ENCODE data around the gene NOVA1. TPM values are rescaled to one million over a fixed set of nuclear protein-coding genes. Genes with fewer than 3 reads are reported as not detected.

NOVA1 gene
- polyA plus RNA-seq, 1 donor from 2014 or later, result 121 TPM

DNA sequence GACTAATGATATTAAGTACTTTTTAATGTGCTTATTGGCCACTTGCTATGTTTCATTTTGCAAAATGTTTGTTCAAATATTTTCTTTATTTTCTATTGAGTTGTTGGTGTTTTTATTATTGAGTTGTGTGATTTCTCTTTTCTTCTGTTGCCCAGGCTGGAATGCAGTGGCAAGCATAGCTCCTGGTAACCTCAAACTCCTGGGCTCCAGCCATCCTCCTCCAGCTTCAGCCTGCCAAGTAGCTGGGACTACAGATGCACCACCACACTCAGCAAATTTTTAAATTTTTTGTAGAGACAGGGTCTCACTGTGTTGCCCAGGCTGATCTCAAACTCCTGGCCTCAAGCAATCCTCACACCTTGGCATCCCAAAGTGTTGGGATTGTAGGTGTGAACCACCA, 199.2 kb downstream of the NOVA1 start:
- Histone ChIP-seq H3K9me2 (ENCODE audit: insufficient read depth, low read length) (no peaks in the 10 kb centered on the region), H3K9ac (ENCODE audit: low read length) (no peak overlapping the region), H3K27me3 (ENCODE audit: insufficient read depth, low read depth, low read length) (no peaks in the 10 kb centered on the region), H3K9me3 (ENCODE audit: low read length) (no peaks in the 10 kb centered on the region), H3K4me2 (ENCODE audit: low read length) (no peak overlapping the region), H3F3A (ENCODE audit: insufficient read depth, low read length, poor library complexity, severe bottlenecking) (peaks cover 4% of the 10 kb centered on the region), H2AFZ (ENCODE audit: low read depth, low read length) (no peak overlapping the region), H3K27ac (ENCODE audit: low read length) (no peak overlapping the region), H3K36me3 (ENCODE audit: insufficient read depth, low read length) (no peaks in the 10 kb centered on the region), H3K79me2 (replicated peaks; ENCODE audit: insufficient read depth, low read length) (no peaks in the 10 kb centered on the region), H3K4me3 (ENCODE audit: low read length) (no peak overlapping the region), H4K20me1 (ENCODE audit: insufficient read depth) (no peaks in the 10 kb centered on the region)
- TF ChIP-seq CTCF (IDR thresholded peaks at IDR 0.05; ENCODE audit: poor library complexity, severe bottlenecking) (no peak), TAF1 (IDR thresholded peaks at IDR 0.05; ENCODE audit: low read depth) (no peak), SMC3 (conservative IDR thresholded peaks at IDR 0.05; ENCODE audit: poor library complexity) (no peak), RAD21 (conservative IDR thresholded peaks at IDR 0.05) (no peak), MXI1 (conservative IDR thresholded peaks at IDR 0.05; ENCODE audit: poor library complexity, severe bottlenecking) (no peak), EP300 (conservative IDR thresholded peaks at IDR 0.05; ENCODE audit: poor library complexity, severe bottlenecking) (no peak), POLR2AphosphoS5 (IDR thresholded peaks at IDR 0.05) (no peak), EZH2 (IDR thresholded peaks at IDR 0.05; ENCODE audit: borderline replicate concordance, insufficient read depth, low read length, poor library complexity, severe bottlenecking) (no peak)
- TF ChIP-seq, protein P1, sequence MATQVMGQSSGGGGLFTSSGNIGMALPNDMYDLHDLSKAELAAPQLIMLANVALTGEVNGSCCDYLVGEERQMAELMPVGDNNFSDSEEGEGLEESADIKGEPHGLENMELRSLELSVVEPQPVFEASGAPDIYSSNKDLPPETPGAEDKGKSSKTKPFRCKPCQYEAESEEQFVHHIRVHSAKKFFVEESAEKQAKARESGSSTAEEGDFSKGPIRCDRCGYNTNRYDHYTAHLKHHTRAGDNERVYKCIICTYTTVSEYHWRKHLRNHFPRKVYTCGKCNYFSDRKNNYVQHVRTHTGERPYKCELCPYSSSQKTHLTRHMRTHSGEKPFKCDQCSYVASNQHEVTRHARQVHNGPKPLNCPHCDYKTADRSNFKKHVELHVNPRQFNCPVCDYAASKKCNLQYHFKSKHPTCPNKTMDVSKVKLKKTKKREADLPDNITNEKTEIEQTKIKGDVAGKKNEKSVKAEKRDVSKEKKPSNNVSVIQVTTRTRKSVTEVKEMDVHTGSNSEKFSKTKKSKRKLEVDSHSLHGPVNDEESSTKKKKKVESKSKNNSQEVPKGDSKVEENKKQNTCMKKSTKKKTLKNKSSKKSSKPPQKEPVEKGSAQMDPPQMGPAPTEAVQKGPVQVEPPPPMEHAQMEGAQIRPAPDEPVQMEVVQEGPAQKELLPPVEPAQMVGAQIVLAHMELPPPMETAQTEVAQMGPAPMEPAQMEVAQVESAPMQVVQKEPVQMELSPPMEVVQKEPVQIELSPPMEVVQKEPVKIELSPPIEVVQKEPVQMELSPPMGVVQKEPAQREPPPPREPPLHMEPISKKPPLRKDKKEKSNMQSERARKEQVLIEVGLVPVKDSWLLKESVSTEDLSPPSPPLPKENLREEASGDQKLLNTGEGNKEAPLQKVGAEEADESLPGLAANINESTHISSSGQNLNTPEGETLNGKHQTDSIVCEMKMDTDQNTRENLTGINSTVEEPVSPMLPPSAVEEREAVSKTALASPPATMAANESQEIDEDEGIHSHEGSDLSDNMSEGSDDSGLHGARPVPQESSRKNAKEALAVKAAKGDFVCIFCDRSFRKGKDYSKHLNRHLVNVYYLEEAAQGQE (IDR thresholded peaks at IDR 0.05; ENCODE audit: borderline replicate concordance), result no peak

Data from neural cell (in vitro differentiated cells).